DOHH2 (cell line): ENCODE measurements around the gene PRAME.

Experiments
- CTCF ChIP-seq: fragments of 200-600 bp; sonication (generic); IDR thresholded peaks from one replicate; pipeline ENCODE4 v1.5.1; 2014; ENCODE audit warnings: antibody characterized with exemption, mild to moderate bottlenecking, low read depth, low read length; ENCODE audit not compliant: poor library complexity, severe bottlenecking
- EZH2phosphoT487 ChIP-seq: fragments of 200-600 bp; sonication (generic); IDR thresholded peaks from 2 replicates; pipeline ENCODE4 v1.6.1; 2017; ENCODE audit warnings: borderline replicate concordance, mild to moderate bottlenecking, antibody characterized with exemption, low read length, moderate library complexity, mixed read lengths

DNA sequence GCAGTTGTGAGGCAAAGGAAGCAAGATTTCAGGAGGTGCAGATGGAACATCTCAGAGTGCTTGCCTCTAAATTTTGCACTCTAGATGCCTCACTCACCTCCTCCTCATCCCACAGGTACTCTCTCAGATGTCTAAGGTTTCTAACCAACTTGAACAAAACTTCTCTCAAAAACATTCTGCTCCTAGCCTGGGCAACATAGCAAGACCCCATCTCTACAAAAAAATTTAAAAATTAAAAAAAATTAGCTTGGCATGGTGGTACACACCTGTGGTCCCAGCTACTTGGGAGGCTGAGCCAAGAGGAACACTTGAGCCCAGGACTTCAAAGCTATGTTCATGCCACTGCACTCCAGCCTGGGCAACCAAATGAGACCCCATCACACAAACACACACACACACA lies 43.2 kb downstream of the PRAME start:
- no peak for TF ChIP-seq CTCF
- no peak for TF ChIP-seq EZH2phosphoT487
